ENCODE measurements around the gene ROR2. TPM values are rescaled to one million over a fixed set of nuclear protein-coding genes. Genes with fewer than 3 reads are reported as not detected.
"Not testable (repeated sequence)": the region's sequence is repeated elsewhere in the genome, so short reads cannot be mapped to it uniquely, and the experiment has no call there.

ROR2 gene
- total RNA-seq, 4 donors from 2014 or later, result 0.70 to 9.9 (median 4.1) TPM

DNA sequence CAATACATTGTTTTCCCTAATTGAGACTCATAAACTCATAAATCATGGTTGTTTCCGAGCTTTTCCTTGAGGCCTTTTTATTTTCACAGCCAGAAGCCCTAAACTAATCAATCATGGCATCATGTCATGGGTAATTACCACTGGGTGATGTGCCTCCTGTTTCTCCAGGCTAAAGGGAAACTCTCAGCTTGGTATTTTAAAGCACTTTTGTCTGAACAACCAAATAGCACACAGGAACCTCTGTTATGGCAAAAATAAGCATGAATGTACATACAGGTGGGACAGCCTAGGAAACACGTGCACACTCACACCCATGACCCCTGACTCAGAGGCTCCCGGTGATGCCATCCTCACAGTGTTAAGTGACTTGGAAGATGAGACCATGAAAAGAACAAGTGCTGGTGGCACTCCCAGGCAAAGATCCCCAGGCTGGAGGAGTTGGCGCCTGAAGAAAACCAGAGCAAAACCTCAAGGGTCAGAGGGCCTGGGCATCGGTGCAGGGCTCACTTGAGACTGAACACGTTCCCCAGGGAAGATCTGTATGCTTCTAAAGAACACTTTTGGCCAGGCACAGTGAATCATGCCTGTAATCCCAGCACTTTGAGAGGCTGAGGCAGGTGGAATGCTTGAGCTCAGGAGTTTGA, 154.3 kb downstream of the ROR2 start:
- H3K27me3 ChIP-seq, result no peaks in the 10 kb centered on the region
- TF ChIP-seq, protein P1, sequence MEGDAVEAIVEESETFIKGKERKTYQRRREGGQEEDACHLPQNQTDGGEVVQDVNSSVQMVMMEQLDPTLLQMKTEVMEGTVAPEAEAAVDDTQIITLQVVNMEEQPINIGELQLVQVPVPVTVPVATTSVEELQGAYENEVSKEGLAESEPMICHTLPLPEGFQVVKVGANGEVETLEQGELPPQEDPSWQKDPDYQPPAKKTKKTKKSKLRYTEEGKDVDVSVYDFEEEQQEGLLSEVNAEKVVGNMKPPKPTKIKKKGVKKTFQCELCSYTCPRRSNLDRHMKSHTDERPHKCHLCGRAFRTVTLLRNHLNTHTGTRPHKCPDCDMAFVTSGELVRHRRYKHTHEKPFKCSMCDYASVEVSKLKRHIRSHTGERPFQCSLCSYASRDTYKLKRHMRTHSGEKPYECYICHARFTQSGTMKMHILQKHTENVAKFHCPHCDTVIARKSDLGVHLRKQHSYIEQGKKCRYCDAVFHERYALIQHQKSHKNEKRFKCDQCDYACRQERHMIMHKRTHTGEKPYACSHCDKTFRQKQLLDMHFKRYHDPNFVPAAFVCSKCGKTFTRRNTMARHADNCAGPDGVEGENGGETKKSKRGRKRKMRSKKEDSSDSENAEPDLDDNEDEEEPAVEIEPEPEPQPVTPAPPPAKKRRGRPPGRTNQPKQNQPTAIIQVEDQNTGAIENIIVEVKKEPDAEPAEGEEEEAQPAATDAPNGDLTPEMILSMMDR (IDR thresholded peaks at IDR 0.05), result no peak
- TF ChIP-seq POLR2A (IDR thresholded peaks at IDR 0.05), result no peak
- peak overlapping the region in 1 of 4 donors; percentile 16 for H3K27ac ChIP-seq
- peaks cover 0 to 11% (median 0%) of the 10 kb centered on the region in 4 donors for H3K4me1 ChIP-seq
- DNase-seq, result peak in 1 of 3 donors; percentile 40
- no peaks in the 10 kb centered on the region for H3K9me3 ChIP-seq
- H3K4me3 ChIP-seq, result no peak overlapping the region
- H3K36me3 ChIP-seq, result no peaks in the 10 kb centered on the region

DNA sequence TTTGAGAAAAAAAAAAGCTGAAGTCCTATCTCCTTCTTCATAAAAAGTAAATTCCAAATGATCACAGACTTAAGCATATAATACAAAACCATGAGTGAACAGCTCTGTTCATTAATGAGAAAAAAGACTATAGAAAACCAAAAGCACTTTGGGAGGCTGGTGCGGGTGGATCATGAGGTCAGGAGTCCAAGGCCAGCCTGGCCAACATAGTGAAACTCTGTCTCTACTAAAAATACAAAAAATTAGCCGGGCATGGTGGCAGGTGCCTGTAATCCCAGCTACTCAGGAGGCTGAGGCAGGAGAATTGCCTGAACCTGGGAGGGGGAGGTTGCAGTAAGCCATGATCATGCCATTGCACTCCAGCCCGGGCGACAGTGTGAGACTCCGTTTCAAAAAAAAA, 156.7 kb downstream of the ROR2 start:
- H3K27ac ChIP-seq, H3K4me3 ChIP-seq, H3K27me3 ChIP-seq, H3K4me1 ChIP-seq, H3K9me3 ChIP-seq, H3K36me3 ChIP-seq: not testable (repeated sequence)
- DNase-seq, result peak in 1 of 3 donors; percentile 7

DNA sequence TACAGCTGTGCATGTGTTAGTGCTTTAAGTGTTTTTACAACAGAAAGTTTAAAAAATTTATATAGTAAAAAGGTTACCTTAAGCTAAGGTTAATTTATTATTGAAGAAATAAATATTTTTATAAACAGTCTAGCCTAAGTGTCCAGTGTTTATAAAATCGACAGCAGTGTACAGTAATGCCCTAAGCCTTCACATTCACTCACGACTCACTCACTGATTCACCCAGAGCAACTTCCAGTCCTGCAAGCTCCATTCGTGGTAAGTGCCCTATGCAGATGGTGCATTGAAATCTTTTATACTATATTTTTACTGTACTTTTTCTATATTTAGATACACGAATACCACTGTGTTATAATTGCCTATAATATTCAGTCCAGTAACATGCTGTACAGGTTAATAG, 159.1 kb downstream of the ROR2 start:
- Histone ChIP-seq H3K27me3 (no peaks in the 10 kb centered on the region), H3K36me3 (no peaks in the 10 kb centered on the region), H3K4me1 (no peaks in the 10 kb centered on the region), H3K4me3 (no peak overlapping the region), H3K9me3 (no peaks in the 10 kb centered on the region), H3K27ac (no peak overlapping the region)
- TF ChIP-seq POLR2A (IDR thresholded peaks at IDR 0.05), result no peak
- TF ChIP-seq, protein P1 (IDR thresholded peaks at IDR 0.05), result no peak
- DNase-seq, result no peak

DNA sequence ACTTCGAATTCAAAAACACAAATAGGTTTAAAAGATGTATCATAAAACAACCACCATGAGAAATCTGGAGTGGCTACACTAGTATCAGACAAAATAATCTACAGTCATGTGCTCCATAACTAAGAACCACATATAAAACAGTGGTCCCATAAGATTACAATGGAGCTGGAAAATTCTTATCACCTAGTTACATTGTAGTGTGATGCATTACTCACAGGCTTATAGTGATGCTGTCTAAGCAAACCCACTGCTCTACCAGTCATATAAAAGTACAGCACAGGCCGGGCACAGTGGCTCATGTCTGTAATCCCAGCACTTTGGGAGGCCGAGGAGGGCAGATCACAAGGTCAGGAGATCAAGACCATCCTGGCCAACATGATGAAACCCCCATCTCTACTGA, 160.1 kb downstream of the ROR2 start:
- no peak overlapping the region for H3K4me3 ChIP-seq
- TF ChIP-seq POLR2A (IDR thresholded peaks at IDR 0.05), result no peak
- TF ChIP-seq, protein P1 (IDR thresholded peaks at IDR 0.05), result no peak
- peak in 1 of 3 donors; percentile 8 for DNase-seq
- no peak overlapping the region for H3K27ac ChIP-seq
- no peaks in the 10 kb centered on the region for H3K36me3 ChIP-seq
- H3K9me3 ChIP-seq, result no peaks in the 10 kb centered on the region
- H3K27me3 ChIP-seq, result no peaks in the 10 kb centered on the region
- H3K4me1 ChIP-seq, result peaks cover 0 to 5% (median 0%) of the 10 kb centered on the region in 4 donors

DNA sequence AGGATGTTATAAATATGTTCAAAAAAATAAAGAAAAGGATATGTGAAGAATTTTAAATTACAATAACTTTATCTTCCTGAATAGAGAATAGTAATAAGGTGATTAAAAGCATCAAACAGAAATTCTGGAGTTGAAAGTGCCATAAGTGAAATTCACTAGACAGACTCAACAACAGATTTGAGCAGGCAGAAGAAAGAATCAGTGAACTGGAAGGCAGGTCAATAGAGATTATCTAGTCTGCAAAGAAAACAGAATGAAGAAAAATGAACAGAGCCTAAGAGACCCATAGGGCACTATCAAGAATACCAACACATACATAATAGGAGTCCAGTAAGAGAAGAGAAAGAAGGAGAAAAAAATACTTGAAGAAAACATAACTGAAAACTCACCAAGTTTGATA, 162.1 kb downstream of the ROR2 start:
- DNase-seq, result no peak
- TF ChIP-seq, protein P1 (IDR thresholded peaks at IDR 0.05), result no peak
- no peak for TF ChIP-seq POLR2A (IDR thresholded peaks at IDR 0.05)
- H3K9me3 ChIP-seq, result no peaks in the 10 kb centered on the region
- no peaks in the 10 kb centered on the region for H3K27me3 ChIP-seq
- H3K4me3 ChIP-seq, result no peak overlapping the region
- peaks cover 0 to 6% (median 0%) of the 10 kb centered on the region in 4 donors for H3K4me1 ChIP-seq
- H3K27ac ChIP-seq, result no peak overlapping the region
- no peaks in the 10 kb centered on the region for H3K36me3 ChIP-seq

DNA sequence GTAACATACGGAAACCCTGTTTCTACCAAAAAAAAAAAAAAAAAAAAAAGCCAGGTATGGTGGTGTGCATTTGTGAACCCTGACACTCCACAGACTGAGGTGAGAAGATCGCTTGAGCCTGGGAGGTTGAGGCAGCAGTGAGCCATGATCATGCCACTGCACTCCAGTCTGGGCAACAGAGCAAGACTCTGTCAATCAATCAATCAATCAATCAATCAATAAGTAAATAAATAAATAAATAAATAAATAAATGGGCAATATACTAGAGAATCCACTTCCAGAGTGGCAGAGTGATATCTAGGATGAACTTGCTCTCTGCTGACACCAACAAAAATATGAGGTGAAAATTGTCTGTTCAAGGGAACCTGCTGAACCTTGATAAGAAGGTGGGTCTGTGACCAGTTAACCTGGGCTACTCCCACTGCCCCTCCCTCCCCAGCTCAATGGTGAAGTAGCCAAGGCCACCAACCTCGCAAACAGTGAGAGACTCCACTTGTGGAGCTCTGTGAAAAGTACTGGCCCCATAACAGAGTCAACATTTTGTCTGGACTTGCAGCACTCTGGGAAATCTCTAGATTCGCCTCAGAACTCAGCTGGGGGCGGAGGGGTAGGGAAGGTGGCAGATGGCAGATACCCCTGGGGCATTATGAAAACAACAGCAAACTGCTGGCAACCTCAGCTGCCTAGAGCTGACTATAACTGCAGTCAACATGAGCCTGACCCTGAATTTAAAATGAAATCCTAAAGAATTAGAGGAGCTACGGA, 163.7 kb downstream of the ROR2 start:
- peaks cover 0 to 6% (median 0%) of the 10 kb centered on the region in 4 donors for H3K4me1 ChIP-seq
- H3K27ac ChIP-seq, result no peak overlapping the region
- H3K27me3 ChIP-seq, result no peaks in the 10 kb centered on the region
- TF ChIP-seq, protein P1 (IDR thresholded peaks at IDR 0.05), result no peak
- TF ChIP-seq POLR2A (IDR thresholded peaks at IDR 0.05), result no peak
- H3K9me3 ChIP-seq, result no peaks in the 10 kb centered on the region
- DNase-seq, result no peak
- no peaks in the 10 kb centered on the region for H3K36me3 ChIP-seq
- H3K4me3 ChIP-seq, result no peak overlapping the region

All from Peyer's patch (tissue), 4 donors.